ENCODE results near the gene RBBP9.
"Not testable (repeated sequence)": the region's sequence is repeated elsewhere in the genome, so short reads cannot be mapped to it uniquely, and the experiment has no call there.

- TF ChIP-seq POLR2AphosphoS5 (IDR thresholded peaks at IDR 0.05; ENCODE audit: borderline replicate concordance, low read depth, low read length); EZH2 (IDR thresholded peaks at IDR 0.05): not testable (repeated sequence)
Measured at GRCh38 chr20:18526761-18527160, 29.7 kb upstream of the RBBP9 start.
